D341Med (cell line): ENCODE measurements around the gene ALG14.

Experiments used
- DNase-seq: peaks from one replicate; pipeline ENCODE4 v3.0.0; 2012; ENCODE audit warnings: low spot score

Gene ALG14

DNA sequence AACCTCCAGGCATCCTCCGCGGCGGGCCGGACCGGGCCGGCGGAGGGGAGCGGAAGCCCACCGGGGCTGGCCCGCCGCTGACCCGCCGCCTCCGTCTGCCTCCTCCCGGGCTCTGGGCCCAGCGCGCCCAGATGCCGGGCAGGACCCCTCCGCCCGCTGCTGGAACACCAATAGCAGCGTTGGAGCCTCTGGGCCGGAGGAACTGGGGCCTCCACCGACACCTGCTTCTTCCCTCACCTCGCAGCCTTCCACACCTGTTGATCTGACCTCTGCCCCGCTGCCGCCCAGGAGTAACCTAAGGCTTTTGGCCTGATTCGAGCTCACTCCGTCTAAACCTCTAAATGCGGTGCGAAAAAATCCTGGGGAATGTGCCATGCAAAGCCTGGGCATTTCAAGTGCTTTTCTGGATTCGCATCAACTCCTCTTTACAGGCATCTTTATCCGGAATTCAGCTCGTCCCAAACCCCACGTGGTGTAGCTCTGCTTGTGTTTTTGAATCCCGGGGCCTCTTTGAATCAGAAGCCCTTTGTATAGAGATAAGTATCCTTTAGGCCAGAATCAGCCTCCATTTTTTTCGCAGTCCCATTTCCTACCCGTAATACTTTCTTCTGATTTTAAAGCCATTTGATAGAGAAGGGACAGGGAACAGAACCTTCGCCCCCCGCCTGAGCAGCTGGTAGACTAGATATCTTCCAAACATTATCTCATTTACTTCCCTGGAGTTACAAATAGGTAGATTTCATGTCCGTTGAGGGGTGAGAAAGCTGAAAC is 145.2 kb downstream of the ALG14 start:
- no peak for DNase-seq

DNA sequence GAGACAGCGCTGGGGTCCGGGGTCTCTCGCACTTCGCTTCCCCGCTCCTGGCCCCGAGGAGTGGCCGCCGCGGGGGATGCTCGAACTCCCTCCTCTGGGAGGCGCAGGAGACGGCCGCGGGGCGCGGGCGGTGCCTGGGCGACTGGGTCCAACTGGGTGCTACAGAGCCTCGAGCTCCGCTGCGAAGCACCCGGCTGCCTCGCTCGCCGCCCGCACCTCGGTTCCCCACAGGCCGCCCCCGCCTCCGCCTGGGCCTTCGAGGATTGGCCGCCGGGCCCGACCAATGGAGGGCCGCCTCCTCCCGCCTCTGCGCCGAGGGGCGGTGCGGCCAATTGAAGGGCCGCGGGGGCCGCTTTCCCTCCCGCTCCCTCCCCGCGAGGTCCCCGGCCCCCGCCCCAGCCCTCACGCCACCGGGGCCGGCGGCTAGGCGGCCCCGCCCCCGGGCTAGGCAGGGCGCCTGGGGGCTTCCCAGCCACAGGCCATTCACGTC is 145.8 kb downstream of the ALG14 start, which contains the start of gene CNN3:
Gene CNN3 (minus strand): TSS at position 196 of the 490 bp plus-strand sequence. CDS start 216 bp downstream, outside the sequence.
- peak; percentile 94 for DNase-seq

DNA sequence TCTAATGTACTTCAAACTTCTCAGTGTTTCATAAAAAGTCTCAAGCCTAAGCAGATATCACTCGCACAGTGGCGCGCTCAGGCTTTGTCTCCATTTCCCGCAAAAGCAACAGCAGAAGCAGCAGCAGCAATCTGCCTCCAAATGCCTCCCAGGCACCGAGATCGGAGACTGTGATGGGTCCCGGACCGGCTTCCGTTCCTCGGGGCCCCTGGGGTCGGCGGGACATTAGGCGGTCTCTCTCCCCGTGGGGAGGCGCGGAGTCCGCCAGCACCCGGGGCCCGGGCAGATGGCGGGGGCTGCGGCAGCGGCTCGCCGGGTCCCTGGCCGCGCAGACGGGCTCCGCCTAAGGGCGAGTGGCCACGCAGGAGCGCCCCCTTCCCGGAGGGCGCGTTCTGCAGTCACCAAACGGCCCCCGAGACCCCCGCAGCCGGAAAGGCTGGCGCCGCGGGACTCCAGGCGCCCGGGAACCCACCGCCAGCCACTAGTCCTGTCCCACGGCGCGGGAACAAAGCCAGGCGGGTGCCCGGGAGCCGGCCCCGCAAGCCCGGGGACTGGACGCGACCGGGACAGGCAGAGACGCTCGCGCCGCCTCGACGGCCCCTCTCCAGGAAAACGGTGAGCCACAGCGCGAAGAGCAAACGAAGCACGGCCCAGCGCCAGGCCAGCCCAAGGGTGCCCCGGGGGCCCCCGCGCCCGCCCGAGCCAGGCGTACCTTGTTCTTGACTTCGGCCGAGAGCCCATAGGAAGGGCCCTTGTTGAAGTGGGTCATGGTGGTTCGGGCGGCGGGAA is 146.4 kb downstream of the ALG14 start:
- peak; percentile 83 for DNase-seq

DNA sequence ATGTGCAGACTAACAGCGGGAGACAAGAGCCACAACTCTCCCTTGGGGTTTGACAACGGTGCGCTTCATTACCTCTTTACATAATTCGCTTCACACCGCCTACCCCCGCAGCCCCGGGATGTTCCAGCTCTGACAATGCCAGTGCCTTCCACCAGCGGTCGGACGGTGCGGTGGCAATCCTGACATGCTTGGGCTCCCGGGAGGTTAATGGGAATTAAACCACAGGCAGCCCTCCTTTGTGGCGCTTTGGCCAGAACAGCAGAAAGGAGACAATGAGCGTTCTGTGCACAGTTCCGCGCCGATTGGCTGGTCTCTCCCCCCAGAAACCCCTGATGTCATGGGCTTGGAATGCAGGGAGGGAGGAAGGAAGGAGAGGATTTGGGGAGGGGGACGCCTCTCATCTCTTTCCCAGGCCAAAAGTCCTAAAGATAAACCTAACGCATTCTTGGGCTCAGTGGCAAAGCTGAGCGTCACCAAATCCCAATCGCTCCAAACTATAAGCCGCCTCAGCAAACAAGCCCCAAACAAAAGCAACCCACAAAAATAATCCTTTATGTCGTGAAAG is 147.1 kb downstream of the ALG14 start:
- peak; percentile 75 for DNase-seq

DNA sequence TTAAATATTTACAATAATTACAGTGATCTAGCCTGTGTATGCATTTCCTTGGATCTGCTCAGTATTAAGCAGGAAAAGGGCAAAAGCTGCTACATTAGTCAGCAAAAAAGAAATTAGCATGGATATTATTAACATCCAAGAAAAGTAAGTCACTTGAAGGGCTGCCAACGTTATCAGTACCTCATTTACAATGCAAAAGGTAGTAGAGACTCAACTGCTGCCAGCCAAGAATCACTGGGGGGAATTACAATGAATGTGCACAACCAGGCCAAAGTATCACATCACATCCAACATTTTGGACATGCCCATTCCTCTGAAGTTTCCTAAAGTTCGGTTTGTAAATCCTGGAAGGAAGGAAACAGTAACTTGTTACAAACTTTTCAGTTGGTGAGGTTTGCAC is 147.7 kb downstream of the ALG14 start:
- DNase-seq = no peak
